Osteocyte (in vitro differentiated cells): ENCODE measurements around the gene LRFN5. TPM values are rescaled to one million over a fixed set of nuclear protein-coding genes. Genes with fewer than 3 reads are reported as not detected.

ENCODE experiments used
- DNase-seq: peaks from one replicate; pipeline ENCODE4 v3.0.0; 2021; ENCODE audit warnings: mixed read lengths; ENCODE audit not compliant: unreplicated experiment; ENCODE audit errors: extremely low spot score
- H3K27ac Mint-ChIP-seq: one replicate; pipeline ENCODE4 v1.8.0; 2021; ENCODE audit warnings: mild to moderate bottlenecking, mixed read lengths; ENCODE audit not compliant: unreplicated experiment
- H3K27me3 Mint-ChIP-seq: one replicate; pipeline ENCODE4 v1.8.0; 2021; ENCODE audit warnings: mixed read lengths; ENCODE audit not compliant: unreplicated experiment
- H3K36me3 Mint-ChIP-seq: one replicate; pipeline ENCODE4 v1.8.0; 2021; ENCODE audit warnings: mixed read lengths; ENCODE audit not compliant: unreplicated experiment
- H3K4me1 Mint-ChIP-seq: one replicate; pipeline ENCODE4 v1.8.0; 2021; ENCODE audit warnings: mixed read lengths; ENCODE audit not compliant: unreplicated experiment
- H3K4me3 Mint-ChIP-seq: one replicate; pipeline ENCODE4 v1.8.0; 2021; ENCODE audit warnings: mild to moderate bottlenecking, moderate library complexity, mixed read lengths; ENCODE audit not compliant: unreplicated experiment
- H3K9me3 Mint-ChIP-seq: one replicate; pipeline ENCODE4 v1.8.0; 2021; ENCODE audit warnings: mixed read lengths; ENCODE audit not compliant: unreplicated experiment
- total RNA-seq: library from RNA; stranded (reverse); gene quantifications from 2 replicates; pipeline ENCODE4 v1.2.1, GENCODE V29; 2021
- TF ChIP-seq, protein P1 (sequence below): fragments of 200-600 bp; sonication (generic); IDR thresholded peaks from 2 replicates; pipeline ENCODE4 v1.5.0; 2021; ENCODE audit warnings: antibody characterized with exemption, mild to moderate bottlenecking, moderate library complexity

The LRFN5 gene
- total RNA-seq, 1 donor from 2014 or later: 0.16 TPM

GRCh38 chr14:41615011-41615595, 8.4 kb downstream of the LRFN5 start:
- no peaks in the 10 kb centered on the region for H3K4me1 Mint-ChIP-seq
- no peak overlapping the region for H3K4me3 Mint-ChIP-seq
- no peaks in the 10 kb centered on the region for H3K36me3 Mint-ChIP-seq
- TF ChIP-seq, protein P1, sequence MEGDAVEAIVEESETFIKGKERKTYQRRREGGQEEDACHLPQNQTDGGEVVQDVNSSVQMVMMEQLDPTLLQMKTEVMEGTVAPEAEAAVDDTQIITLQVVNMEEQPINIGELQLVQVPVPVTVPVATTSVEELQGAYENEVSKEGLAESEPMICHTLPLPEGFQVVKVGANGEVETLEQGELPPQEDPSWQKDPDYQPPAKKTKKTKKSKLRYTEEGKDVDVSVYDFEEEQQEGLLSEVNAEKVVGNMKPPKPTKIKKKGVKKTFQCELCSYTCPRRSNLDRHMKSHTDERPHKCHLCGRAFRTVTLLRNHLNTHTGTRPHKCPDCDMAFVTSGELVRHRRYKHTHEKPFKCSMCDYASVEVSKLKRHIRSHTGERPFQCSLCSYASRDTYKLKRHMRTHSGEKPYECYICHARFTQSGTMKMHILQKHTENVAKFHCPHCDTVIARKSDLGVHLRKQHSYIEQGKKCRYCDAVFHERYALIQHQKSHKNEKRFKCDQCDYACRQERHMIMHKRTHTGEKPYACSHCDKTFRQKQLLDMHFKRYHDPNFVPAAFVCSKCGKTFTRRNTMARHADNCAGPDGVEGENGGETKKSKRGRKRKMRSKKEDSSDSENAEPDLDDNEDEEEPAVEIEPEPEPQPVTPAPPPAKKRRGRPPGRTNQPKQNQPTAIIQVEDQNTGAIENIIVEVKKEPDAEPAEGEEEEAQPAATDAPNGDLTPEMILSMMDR: no peak
- H3K27me3 Mint-ChIP-seq: peaks cover 30% of the 10 kb centered on the region
- H3K27ac Mint-ChIP-seq: no peak overlapping the region
- no peak for DNase-seq
- no peaks in the 10 kb centered on the region for H3K9me3 Mint-ChIP-seq

DNA sequence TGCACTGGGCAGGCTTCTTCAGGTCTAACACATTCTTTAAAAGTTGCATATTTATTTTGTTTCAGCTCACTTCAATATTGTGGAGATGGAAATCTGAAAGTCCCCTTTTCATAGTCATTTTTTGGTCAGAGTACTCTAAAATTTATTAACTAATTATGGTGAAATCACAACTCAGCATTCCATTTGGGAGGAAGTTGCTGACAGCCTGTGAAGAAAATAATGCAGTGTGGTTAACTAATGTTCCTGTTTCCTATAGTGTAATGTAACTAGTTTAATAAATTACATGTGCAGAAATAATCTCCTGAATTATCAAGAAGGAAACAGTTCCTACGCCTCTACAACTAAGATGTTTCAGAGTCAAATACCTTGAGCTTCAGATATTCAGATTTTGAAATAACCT, 17.1 kb downstream of the LRFN5 start:
- Mint-ChIP-seq H3K4me1 (no peaks in the 10 kb centered on the region), H3K36me3 (no peaks in the 10 kb centered on the region), H3K27ac (no peak overlapping the region), H3K4me3 (no peak overlapping the region), H3K27me3 (peaks cover 5% of the 10 kb centered on the region), H3K9me3 (no peaks in the 10 kb centered on the region)
- TF ChIP-seq, protein P1: no peak
- DNase-seq: no peak

- no peak overlapping the region for H3K27ac Mint-ChIP-seq
- no peak for DNase-seq
- no peaks in the 10 kb centered on the region for H3K36me3 Mint-ChIP-seq
- H3K4me1 Mint-ChIP-seq: no peaks in the 10 kb centered on the region
- no peaks in the 10 kb centered on the region for H3K9me3 Mint-ChIP-seq
- H3K4me3 Mint-ChIP-seq: no peak overlapping the region
- TF ChIP-seq, protein P1: no peak
- peaks cover under 1% of the 10 kb centered on the region for H3K27me3 Mint-ChIP-seq
Observed at GRCh38 chr14:41629876-41630275, 23.2 kb downstream of the LRFN5 start.

DNA sequence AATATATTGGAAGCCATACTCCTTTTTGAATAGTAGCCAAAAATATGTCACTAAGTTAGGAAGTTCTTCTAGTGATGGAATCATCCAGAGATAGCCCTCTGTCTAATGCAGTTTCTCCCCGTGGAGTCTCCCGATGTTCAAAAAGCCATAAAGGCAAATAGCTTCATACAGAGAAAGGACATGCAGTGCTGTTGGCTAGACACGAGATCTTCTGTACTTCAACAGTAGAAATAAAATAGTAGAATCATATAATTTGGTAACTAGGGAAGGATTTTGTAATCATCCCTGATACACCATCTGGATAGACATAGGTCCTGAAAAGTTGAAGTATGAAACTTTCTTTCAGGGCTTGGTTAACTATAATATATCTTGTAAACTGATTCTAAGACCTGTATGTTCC, 27.6 kb downstream of the LRFN5 start:
- H3K36me3 Mint-ChIP-seq: no peaks in the 10 kb centered on the region
- H3K4me1 Mint-ChIP-seq: no peaks in the 10 kb centered on the region
- H3K4me3 Mint-ChIP-seq: no peak overlapping the region
- H3K9me3 Mint-ChIP-seq: no peaks in the 10 kb centered on the region
- no peak overlapping the region for H3K27ac Mint-ChIP-seq
- TF ChIP-seq, protein P1: no peak
- H3K27me3 Mint-ChIP-seq: no peaks in the 10 kb centered on the region
- no peak for DNase-seq

DNA sequence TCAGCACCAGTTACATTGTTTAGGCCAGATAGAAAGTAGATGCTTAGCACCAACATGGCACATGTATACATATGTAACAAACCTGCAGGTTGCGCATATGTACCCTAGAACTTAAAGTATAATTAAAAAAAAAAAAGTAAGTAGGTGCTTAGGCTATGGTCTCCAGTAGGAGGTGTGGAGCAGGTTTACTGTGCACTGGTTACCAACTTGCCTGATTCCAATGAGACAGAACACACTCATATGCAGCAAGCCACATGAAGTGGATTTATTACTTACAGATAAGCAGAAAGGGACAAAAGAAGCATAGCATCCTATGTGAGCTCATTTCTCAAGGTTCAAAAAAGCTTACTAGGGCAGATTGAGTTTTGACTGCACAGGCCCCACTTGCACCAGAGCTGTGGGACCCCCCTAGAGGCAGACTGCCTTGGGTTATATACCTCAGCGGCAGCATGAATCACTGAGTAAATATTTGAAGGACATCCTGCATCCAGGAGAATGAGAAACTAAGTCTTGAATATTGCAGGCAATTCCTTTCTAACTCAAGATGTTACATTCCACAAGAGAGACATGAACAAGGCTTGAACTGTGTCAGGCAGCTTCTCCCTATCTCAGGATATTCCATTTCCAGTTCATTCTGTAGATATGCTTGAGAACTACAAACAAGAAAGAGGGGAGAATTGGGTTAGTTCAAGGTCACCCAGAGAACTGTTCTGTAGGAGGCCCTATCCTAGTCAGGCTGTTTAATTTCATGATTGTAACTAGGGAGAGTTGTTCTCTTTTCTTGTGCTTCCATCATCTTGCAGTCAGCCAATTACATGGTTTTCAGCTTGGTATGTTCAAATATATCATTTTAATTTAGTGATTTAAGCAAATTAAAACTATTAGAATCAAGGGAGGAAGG, 30.1 kb downstream of the LRFN5 start:
- TF ChIP-seq, protein P1: no peak
- Mint-ChIP-seq H3K4me3 (no peak overlapping the region), H3K27me3 (no peaks in the 10 kb centered on the region), H3K4me1 (no peaks in the 10 kb centered on the region), H3K27ac (no peak overlapping the region), H3K9me3 (no peaks in the 10 kb centered on the region), H3K36me3 (no peaks in the 10 kb centered on the region)
- no peak for DNase-seq
